ENCODE data around the gene XPC. TPM values are rescaled to one million over a fixed set of nuclear protein-coding genes. Genes with fewer than 3 reads are reported as not detected.

Gene XPC
- total and polyA plus RNA-seq, 4 donors = 12.7 to 26.7 (median 14.2) TPM

DNA sequence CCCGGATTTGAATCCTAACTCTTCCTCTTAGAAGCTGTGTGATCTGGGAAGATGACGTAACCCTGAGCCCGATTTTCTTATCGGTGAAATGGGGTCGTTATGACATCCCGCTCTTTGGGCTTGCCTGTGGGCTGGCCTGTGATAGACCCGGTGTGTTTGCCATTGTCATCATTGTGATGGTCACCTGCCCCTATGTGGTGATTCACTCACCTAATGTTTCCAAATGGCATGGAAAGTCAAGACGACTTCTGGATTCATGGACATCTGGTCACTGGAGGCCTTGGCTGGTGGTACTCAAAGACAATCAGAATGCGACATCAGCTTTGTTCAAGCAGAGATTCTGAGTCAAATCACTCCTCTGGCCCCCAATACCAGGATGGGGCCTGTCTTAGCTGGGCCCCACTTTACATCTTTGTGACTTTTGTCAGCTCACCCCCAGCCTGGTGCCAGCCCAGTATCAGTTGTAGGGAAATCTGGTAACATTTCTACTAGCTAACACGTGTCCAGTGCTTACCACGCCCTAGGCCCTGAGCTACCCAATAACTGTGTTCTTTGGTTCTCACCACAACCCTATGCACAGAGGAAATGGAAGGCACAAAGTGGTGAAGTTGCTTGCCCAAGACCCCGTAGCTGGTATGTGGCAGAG lies 50.8 kb downstream of the XPC start:
- TF ChIP-seq GABPA (IDR thresholded peaks at IDR 0.05 in 1 of 2, conservative IDR thresholded peaks at IDR 0.05 in 1 of 2) = no peak
- TF ChIP-seq FOXA1 (IDR thresholded peaks at IDR 0.05) = no peak
- TF ChIP-seq HNF4A (conservative IDR thresholded peaks at IDR 0.05) = no peak
- no peak for TF ChIP-seq NR2F2 (IDR thresholded peaks at IDR 0.05)
- no peak for TF ChIP-seq EGR1 (IDR thresholded peaks at IDR 0.05; ENCODE audit: low read depth in 2 of 2)
- peaks cover 12 to 45% (median 32%) of the 10 kb centered on the region in 4 donors for H3K4me1 ChIP-seq (ENCODE audit: control insufficient read depth in 4 of 4, insufficient read depth in 4 of 4, low read length in 3 of 4)
- no peaks in the 10 kb centered on the region for H3K27me3 ChIP-seq (ENCODE audit: control insufficient read depth in 4 of 4, insufficient read depth in 4 of 4, low read length in 3 of 4)
- no peak overlapping the region for H3K9ac ChIP-seq (ENCODE audit: low read depth in 1 of 2, low read length in 2 of 2)
- DNase-seq (ENCODE audit: low spot score) = no peak
- 93% methylated on average over 12 of the region's 12 CpGs for WGBS
- H3K27ac ChIP-seq (ENCODE audit: low read depth in 1 of 2, low read length in 2 of 2) = no peak overlapping the region
- no peak overlapping the region for H3K4me3 ChIP-seq (ENCODE audit: low read depth in 1 of 3, low read length in 3 of 3)
- no peaks in the 10 kb centered on the region for H3K9me3 ChIP-seq (ENCODE audit: control insufficient read depth in 4 of 4, low read length in 3 of 4)
- peaks cover 6 to 26% (median 8%) of the 10 kb centered on the region in 4 donors for H3K36me3 ChIP-seq (ENCODE audit: control insufficient read depth in 4 of 4, insufficient read depth in 3 of 4, low read depth in 1 of 4, low read length in 3 of 4)

DNA sequence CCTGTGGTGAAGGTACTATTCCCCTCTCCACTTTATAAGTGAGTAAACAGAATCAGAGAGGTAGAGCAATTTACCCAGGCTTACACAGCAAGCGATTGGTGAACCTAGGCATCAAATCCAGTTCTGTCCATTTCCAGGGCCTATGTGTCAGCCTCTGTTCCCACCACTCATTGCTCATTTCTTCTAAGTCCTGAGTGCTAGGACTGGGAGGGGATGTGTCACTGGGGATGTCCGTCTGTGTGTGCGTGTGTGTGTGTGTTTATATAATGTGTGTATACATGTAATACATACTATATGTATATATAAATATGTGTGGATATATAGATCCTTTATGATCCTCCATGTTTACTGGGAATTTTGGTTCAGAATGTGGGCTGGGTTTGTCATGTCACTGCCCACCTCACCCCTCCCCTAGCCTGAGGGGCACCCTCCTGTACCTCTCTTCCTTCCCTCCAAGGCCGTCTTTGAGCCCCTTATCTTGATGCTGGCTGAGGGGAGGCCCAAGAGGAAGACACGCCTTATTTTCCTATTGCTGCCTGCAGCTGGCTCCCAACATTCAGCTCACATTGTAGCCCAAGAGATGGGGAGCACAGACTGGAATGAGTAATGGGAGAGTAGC lies 51.4 kb downstream of the XPC start:
- Histone ChIP-seq H3K4me1 (ENCODE audit: control insufficient read depth in 4 of 4, insufficient read depth in 4 of 4, low read length in 3 of 4) (peaks cover 12 to 43% (median 29%) of the 10 kb centered on the region in 4 donors), H3K9me3 (ENCODE audit: control insufficient read depth in 4 of 4, low read length in 3 of 4) (no peaks in the 10 kb centered on the region), H3K27me3 (ENCODE audit: control insufficient read depth in 4 of 4, insufficient read depth in 4 of 4, low read length in 3 of 4) (no peaks in the 10 kb centered on the region), H3K4me3 (ENCODE audit: low read depth in 1 of 3, low read length in 3 of 3) (no peak overlapping the region), H3K27ac (ENCODE audit: low read depth in 1 of 2, low read length in 2 of 2) (no peak overlapping the region), H3K36me3 (ENCODE audit: control insufficient read depth in 4 of 4, insufficient read depth in 3 of 4, low read depth in 1 of 4, low read length in 3 of 4) (peaks cover 3 to 22% (median 7%) of the 10 kb centered on the region in 4 donors), H3K9ac (ENCODE audit: low read depth in 1 of 2, low read length in 2 of 2) (no peak overlapping the region)
- TF ChIP-seq HNF4G (IDR thresholded peaks at IDR 0.05) (no peak), TAF1 (conservative IDR thresholded peaks at IDR 0.05) (no peak), NR2F2 (IDR thresholded peaks at IDR 0.05) (no peak), FOXA2 (IDR thresholded peaks at IDR 0.05) (no peak), RAD21 (IDR thresholded peaks at IDR 0.05) (no peak), EGR1 (IDR thresholded peaks at IDR 0.05; ENCODE audit: low read depth in 2 of 2) (no peak), GABPA (IDR thresholded peaks at IDR 0.05 in 1 of 2, conservative IDR thresholded peaks at IDR 0.05 in 1 of 2) (no peak), SP1 (IDR thresholded peaks at IDR 0.05) (no peak), YY1 (IDR thresholded peaks at IDR 0.05) (no peak), FOXA1 (IDR thresholded peaks at IDR 0.05) (no peak), HNF4A (conservative IDR thresholded peaks at IDR 0.05) (no peak), RXRA (IDR thresholded peaks at IDR 0.05) (no peak)
- TF ChIP-seq, protein P1, sequence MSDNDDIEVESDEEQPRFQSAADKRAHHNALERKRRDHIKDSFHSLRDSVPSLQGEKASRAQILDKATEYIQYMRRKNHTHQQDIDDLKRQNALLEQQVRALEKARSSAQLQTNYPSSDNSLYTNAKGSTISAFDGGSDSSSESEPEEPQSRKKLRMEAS (IDR thresholded peaks at IDR 0.05) = no peak
- TF ChIP-seq, protein P2, sequence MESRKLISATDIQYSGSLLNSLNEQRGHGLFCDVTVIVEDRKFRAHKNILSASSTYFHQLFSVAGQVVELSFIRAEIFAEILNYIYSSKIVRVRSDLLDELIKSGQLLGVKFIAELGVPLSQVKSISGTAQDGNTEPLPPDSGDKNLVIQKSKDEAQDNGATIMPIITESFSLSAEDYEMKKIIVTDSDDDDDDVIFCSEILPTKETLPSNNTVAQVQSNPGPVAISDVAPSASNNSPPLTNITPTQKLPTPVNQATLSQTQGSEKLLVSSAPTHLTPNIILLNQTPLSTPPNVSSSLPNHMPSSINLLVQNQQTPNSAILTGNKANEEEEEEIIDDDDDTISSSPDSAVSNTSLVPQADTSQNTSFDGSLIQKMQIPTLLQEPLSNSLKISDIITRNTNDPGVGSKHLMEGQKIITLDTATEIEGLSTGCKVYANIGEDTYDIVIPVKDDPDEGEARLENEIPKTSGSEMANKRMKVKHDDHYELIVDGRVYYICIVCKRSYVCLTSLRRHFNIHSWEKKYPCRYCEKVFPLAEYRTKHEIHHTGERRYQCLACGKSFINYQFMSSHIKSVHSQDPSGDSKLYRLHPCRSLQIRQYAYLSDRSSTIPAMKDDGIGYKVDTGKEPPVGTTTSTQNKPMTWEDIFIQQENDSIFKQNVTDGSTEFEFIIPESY (IDR thresholded peaks at IDR 0.05) = no peak
- TF ChIP-seq, protein P3, sequence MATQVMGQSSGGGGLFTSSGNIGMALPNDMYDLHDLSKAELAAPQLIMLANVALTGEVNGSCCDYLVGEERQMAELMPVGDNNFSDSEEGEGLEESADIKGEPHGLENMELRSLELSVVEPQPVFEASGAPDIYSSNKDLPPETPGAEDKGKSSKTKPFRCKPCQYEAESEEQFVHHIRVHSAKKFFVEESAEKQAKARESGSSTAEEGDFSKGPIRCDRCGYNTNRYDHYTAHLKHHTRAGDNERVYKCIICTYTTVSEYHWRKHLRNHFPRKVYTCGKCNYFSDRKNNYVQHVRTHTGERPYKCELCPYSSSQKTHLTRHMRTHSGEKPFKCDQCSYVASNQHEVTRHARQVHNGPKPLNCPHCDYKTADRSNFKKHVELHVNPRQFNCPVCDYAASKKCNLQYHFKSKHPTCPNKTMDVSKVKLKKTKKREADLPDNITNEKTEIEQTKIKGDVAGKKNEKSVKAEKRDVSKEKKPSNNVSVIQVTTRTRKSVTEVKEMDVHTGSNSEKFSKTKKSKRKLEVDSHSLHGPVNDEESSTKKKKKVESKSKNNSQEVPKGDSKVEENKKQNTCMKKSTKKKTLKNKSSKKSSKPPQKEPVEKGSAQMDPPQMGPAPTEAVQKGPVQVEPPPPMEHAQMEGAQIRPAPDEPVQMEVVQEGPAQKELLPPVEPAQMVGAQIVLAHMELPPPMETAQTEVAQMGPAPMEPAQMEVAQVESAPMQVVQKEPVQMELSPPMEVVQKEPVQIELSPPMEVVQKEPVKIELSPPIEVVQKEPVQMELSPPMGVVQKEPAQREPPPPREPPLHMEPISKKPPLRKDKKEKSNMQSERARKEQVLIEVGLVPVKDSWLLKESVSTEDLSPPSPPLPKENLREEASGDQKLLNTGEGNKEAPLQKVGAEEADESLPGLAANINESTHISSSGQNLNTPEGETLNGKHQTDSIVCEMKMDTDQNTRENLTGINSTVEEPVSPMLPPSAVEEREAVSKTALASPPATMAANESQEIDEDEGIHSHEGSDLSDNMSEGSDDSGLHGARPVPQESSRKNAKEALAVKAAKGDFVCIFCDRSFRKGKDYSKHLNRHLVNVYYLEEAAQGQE (IDR thresholded peaks at IDR 0.05) = no peak
- TF ChIP-seq, protein P4, sequence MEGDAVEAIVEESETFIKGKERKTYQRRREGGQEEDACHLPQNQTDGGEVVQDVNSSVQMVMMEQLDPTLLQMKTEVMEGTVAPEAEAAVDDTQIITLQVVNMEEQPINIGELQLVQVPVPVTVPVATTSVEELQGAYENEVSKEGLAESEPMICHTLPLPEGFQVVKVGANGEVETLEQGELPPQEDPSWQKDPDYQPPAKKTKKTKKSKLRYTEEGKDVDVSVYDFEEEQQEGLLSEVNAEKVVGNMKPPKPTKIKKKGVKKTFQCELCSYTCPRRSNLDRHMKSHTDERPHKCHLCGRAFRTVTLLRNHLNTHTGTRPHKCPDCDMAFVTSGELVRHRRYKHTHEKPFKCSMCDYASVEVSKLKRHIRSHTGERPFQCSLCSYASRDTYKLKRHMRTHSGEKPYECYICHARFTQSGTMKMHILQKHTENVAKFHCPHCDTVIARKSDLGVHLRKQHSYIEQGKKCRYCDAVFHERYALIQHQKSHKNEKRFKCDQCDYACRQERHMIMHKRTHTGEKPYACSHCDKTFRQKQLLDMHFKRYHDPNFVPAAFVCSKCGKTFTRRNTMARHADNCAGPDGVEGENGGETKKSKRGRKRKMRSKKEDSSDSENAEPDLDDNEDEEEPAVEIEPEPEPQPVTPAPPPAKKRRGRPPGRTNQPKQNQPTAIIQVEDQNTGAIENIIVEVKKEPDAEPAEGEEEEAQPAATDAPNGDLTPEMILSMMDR (IDR thresholded peaks at IDR 0.05; ENCODE audit: low read depth, low read length, missing input control) = no peak
- DNase-seq (ENCODE audit: low spot score) = peak; percentile 20
- 90% methylated on average over 5 of the region's 5 CpGs for WGBS
